Activated CD4-positive, alpha-beta memory T cell treated with anti-CD3 and anti-CD28 coated beads for 36 hours (primary cell): ENCODE measurements around the gene ACTR3. TPM values are rescaled to one million over a fixed set of nuclear protein-coding genes. Genes with fewer than 3 reads are reported as not detected.
A peak's percentile ranks its signal among the peaks of the same experiment; 100 is the strongest.

Experiments
- CTCF ChIA-PET: fragments of 350-600 bp; sonication (Branson Sonifier 250); formaldehyde crosslinking; loops from one replicate; lab custom pipeline; 2021; ENCODE audit warnings: antibody characterized with exemption, inconsistent platforms; lab: Charles Lee
- POLR2A ChIA-PET: fragments of 350-600 bp; sonication (Branson Sonifier 250); formaldehyde crosslinking; loops from one replicate; lab custom pipeline; 2021; ENCODE audit warnings: antibody characterized with exemption; lab: Charles Lee
- DNase-seq: peaks from one replicate; pipeline ENCODE4 v3.0.0-alpha.2; 2020
- H3K27ac Mint-ChIP-seq: one replicate; pipeline ENCODE4 v1.8.0; 2021; ENCODE audit warnings: mixed read lengths
- H3K27me3 Mint-ChIP-seq: one replicate; pipeline ENCODE4 v1.8.0; 2021; ENCODE audit warnings: mixed read lengths
- H3K36me3 Mint-ChIP-seq: one replicate; pipeline ENCODE4 v1.8.0; 2021; ENCODE audit warnings: mixed read lengths
- H3K4me1 Mint-ChIP-seq: one replicate; pipeline ENCODE4 v1.8.0; 2021; ENCODE audit warnings: low read depth, mixed read lengths
- H3K4me3 Mint-ChIP-seq: one replicate; pipeline ENCODE4 v1.8.0; 2021; ENCODE audit warnings: mild to moderate bottlenecking, mixed read lengths
- H3K9me3 Mint-ChIP-seq: one replicate; pipeline ENCODE4 v1.8.0; 2021; ENCODE audit warnings: mixed read lengths
- intact Hi-C: fragments of 100-400 bp; cut with micrococcal nuclease; formaldehyde crosslinking; loops from one replicate; pipeline ENCODE4 v1.15.1; 2023
- total RNA-seq, 2 experiments: library from RNA; stranded (reverse); gene quantifications; one replicate each; pipeline ENCODE4 v1.2.3, GENCODE V29; 2021

The ACTR3 gene
- total RNA-seq, 2 experiments from 2014 or later: 653 to 668 TPM

- POLR2A ChIA-PET: interaction anchor here (2.4 kb wide), 1 partner anchor 14 kb away, joined by 7 read pairs; no protein-coding TSS in a partner anchor
- DNase-seq: no peak
- peaks cover 26% of the 10 kb centered on the region for H3K36me3 Mint-ChIP-seq
- peaks cover 2% of the 10 kb centered on the region for H3K9me3 Mint-ChIP-seq
- H3K4me3 Mint-ChIP-seq: no peak overlapping the region
- intact Hi-C loops: no loop called here
- CTCF ChIA-PET: interaction anchor here (0.7 to 1.2 kb wide), 3 partner anchors 13 to 29 kb away, joined by 3 to 4 read pairs (median 3); no protein-coding TSS in a partner anchor
- peak overlapping the region; percentile 74 for H3K27ac Mint-ChIP-seq
- H3K27me3 Mint-ChIP-seq: no peaks in the 10 kb centered on the region
- H3K4me1 Mint-ChIP-seq: peaks cover 85% of the 10 kb centered on the region
Observed at GRCh38 chr2:113907297-113907696, 17.4 kb downstream of the ACTR3 start.

GRCh38 chr2:113910110-113910717 lies 20.3 kb downstream of the ACTR3 start:
- DNase-seq: peak; percentile 67
- Mint-ChIP-seq H3K36me3 (peaks cover 38% of the 10 kb centered on the region), H3K27me3 (no peaks in the 10 kb centered on the region), H3K4me1 (peaks cover 78% of the 10 kb centered on the region), H3K9me3 (peaks cover 2% of the 10 kb centered on the region), H3K27ac (peak overlapping the region; percentile 21), H3K4me3 (peak overlapping the region; percentile 6)
- CTCF ChIA-PET: interaction anchor here (1.4 to 1.8 kb wide), 3 partner anchors 17 to 152 kb away, joined by 3 to 4 read pairs (median 4); no protein-coding TSS in a partner anchor
- POLR2A ChIA-PET: interaction anchor here (1.0 to 1.6 kb wide), 2 partner anchors 14 to 16 kb away, joined by 7 read pairs; no protein-coding TSS in a partner anchor
- intact Hi-C loops: loop anchor here (2.0 kb wide), 1 partner anchor 15 kb away; no protein-coding TSS in a partner anchor

- no peak overlapping the region for H3K4me3 Mint-ChIP-seq
- peaks cover 38% of the 10 kb centered on the region for H3K36me3 Mint-ChIP-seq
- H3K27ac Mint-ChIP-seq: peak overlapping the region; percentile 21
- DNase-seq: no peak
- H3K9me3 Mint-ChIP-seq: no peaks in the 10 kb centered on the region
- peaks cover 78% of the 10 kb centered on the region for H3K4me1 Mint-ChIP-seq
- ChIA-PET POLR2A (interaction anchor here (1.6 kb wide), 1 partner anchor 15 kb away, joined by 7 read pairs; no protein-coding TSS in a partner anchor), CTCF (interaction anchor here (1.4 to 1.8 kb wide), 3 partner anchors 18 to 153 kb away, joined by 3 to 4 read pairs (median 4); no protein-coding TSS in a partner anchor)
- intact Hi-C loops: loop anchor here (2.0 kb wide), 1 partner anchor 16 kb away; no protein-coding TSS in a partner anchor
- no peaks in the 10 kb centered on the region for H3K27me3 Mint-ChIP-seq
Observed at GRCh38 chr2:113910967-113911678, 21.2 kb downstream of the ACTR3 start.

GRCh38 chr2:113915082-113915819 lies 25.4 kb downstream of the ACTR3 start:
- Mint-ChIP-seq H3K27ac (peak overlapping the region; percentile 3), H3K36me3 (peaks cover 55% of the 10 kb centered on the region), H3K9me3 (no peaks in the 10 kb centered on the region), H3K27me3 (no peaks in the 10 kb centered on the region), H3K4me1 (peaks cover 60% of the 10 kb centered on the region), H3K4me3 (no peak overlapping the region)
- intact Hi-C loops: no loop called here
- DNase-seq: no peak
- CTCF ChIA-PET: interaction anchor here (0.8 kb wide), 1 partner anchor 21 kb away, joined by 3 read pairs; no protein-coding TSS in a partner anchor
- POLR2A ChIA-PET: no interaction called here

GRCh38 chr2:113918229-113918628 lies 28.3 kb downstream of the ACTR3 start:
- DNase-seq: no peak
- Mint-ChIP-seq H3K27me3 (no peaks in the 10 kb centered on the region), H3K4me1 (peaks cover 41% of the 10 kb centered on the region), H3K9me3 (no peaks in the 10 kb centered on the region), H3K4me3 (no peak overlapping the region), H3K36me3 (peaks cover 49% of the 10 kb centered on the region), H3K27ac (no peak overlapping the region)
- intact Hi-C loops: no loop called here
- ChIA-PET CTCF (no interaction called here), POLR2A (no interaction called here)

- H3K4me3 Mint-ChIP-seq: no peak overlapping the region
- peaks cover 26% of the 10 kb centered on the region for H3K4me1 Mint-ChIP-seq
- no peak overlapping the region for H3K27ac Mint-ChIP-seq
- no peak for DNase-seq
- intact Hi-C loops: no loop called here
- ChIA-PET CTCF (no interaction called here), POLR2A (no interaction called here)
- H3K36me3 Mint-ChIP-seq: peaks cover 40% of the 10 kb centered on the region
- no peaks in the 10 kb centered on the region for H3K27me3 Mint-ChIP-seq
- no peaks in the 10 kb centered on the region for H3K9me3 Mint-ChIP-seq
Observed at GRCh38 chr2:113920996-113921395, 31.1 kb downstream of the ACTR3 start.

GRCh38 chr2:113922335-113922734 lies 32.4 kb downstream of the ACTR3 start:
- intact Hi-C loops: loop anchor here (2.0 kb wide), 2 partner anchors 14 to 32 kb away; partner anchors contain the start of gene ACTR3
- ChIA-PET POLR2A (no interaction called here), CTCF (no interaction called here)
- no peak overlapping the region for H3K27ac Mint-ChIP-seq
- H3K9me3 Mint-ChIP-seq: no peaks in the 10 kb centered on the region
- peaks cover 35% of the 10 kb centered on the region for H3K36me3 Mint-ChIP-seq
- H3K4me1 Mint-ChIP-seq: peaks cover 20% of the 10 kb centered on the region
- no peaks in the 10 kb centered on the region for H3K27me3 Mint-ChIP-seq
- no peak for DNase-seq
- H3K4me3 Mint-ChIP-seq: no peak overlapping the region

- intact Hi-C loops: loop anchor here (2.0 kb wide), 2 partner anchors 14 to 32 kb away; partner anchors contain the start of gene ACTR3
- POLR2A ChIA-PET: no interaction called here
- H3K4me1 Mint-ChIP-seq: peaks cover 15% of the 10 kb centered on the region
Observed at GRCh38 chr2:113922784-113923183, 32.9 kb downstream of the ACTR3 start.

GRCh38 chr2:113925884-113926283 lies 36.0 kb downstream of the ACTR3 start:
- H3K4me3 Mint-ChIP-seq: no peak overlapping the region
- peaks cover 40% of the 10 kb centered on the region for H3K36me3 Mint-ChIP-seq
- no peaks in the 10 kb centered on the region for H3K27me3 Mint-ChIP-seq
- POLR2A ChIA-PET: no interaction called here
- CTCF ChIA-PET: no interaction called here
- H3K9me3 Mint-ChIP-seq: no peaks in the 10 kb centered on the region
- no peak overlapping the region for H3K27ac Mint-ChIP-seq
- intact Hi-C loops: loop anchor here (5.0 kb wide), 1 partner anchor 36 kb away; no protein-coding TSS in a partner anchor
- H3K4me1 Mint-ChIP-seq: peaks cover 33% of the 10 kb centered on the region
- no peak for DNase-seq

More at GRCh38 chr2:113922784-113923183, 32.9 kb downstream of the ACTR3 start:
- H3K36me3 Mint-ChIP-seq: peaks cover 30% of the 10 kb centered on the region
- no peak overlapping the region for H3K27ac Mint-ChIP-seq
- H3K4me3 Mint-ChIP-seq: no peak overlapping the region
- no peaks in the 10 kb centered on the region for H3K27me3 Mint-ChIP-seq
- CTCF ChIA-PET: no interaction called here
- H3K9me3 Mint-ChIP-seq: no peaks in the 10 kb centered on the region
- DNase-seq: no peak

- Mint-ChIP-seq H3K27ac (no peak overlapping the region), H3K4me3 (no peak overlapping the region), H3K9me3 (no peaks in the 10 kb centered on the region), H3K36me3 (peaks cover 40% of the 10 kb centered on the region), H3K27me3 (no peaks in the 10 kb centered on the region), H3K4me1 (peaks cover 34% of the 10 kb centered on the region)
- no peak for DNase-seq
- ChIA-PET CTCF (no interaction called here), POLR2A (no interaction called here)
- intact Hi-C loops: loop anchor here (5.0 kb wide), 1 partner anchor 36 kb away; no protein-coding TSS in a partner anchor
Observed at GRCh38 chr2:113926314-113926713, 36.4 kb downstream of the ACTR3 start.

GRCh38 chr2:113930448-113930847 lies 40.6 kb downstream of the ACTR3 start:
- H3K9me3 Mint-ChIP-seq: no peaks in the 10 kb centered on the region
- DNase-seq: no peak
- H3K4me1 Mint-ChIP-seq: peaks cover 33% of the 10 kb centered on the region
- intact Hi-C loops: no loop called here
- no peaks in the 10 kb centered on the region for H3K27me3 Mint-ChIP-seq
- ChIA-PET POLR2A (no interaction called here), CTCF (no interaction called here)
- peaks cover 46% of the 10 kb centered on the region for H3K36me3 Mint-ChIP-seq
- no peak overlapping the region for H3K4me3 Mint-ChIP-seq
- H3K27ac Mint-ChIP-seq: no peak overlapping the region
